GM12874 (cell line): ENCODE results near the gene RNGTT.

Experiments
- CTCF ChIP-seq: IDR thresholded peaks from 2 replicates; pipeline ENCODE4 v1.5.1; 2011; ENCODE audit warnings: low read depth, mild to moderate bottlenecking, control low read depth, low read length, moderate library complexity; ENCODE audit not compliant: insufficient read depth

Gene RNGTT

GRCh38 chr6:88683734-88684133, 279.7 kb downstream of the RNGTT start:
- TF ChIP-seq CTCF: no peak

- no peak for TF ChIP-seq CTCF
Measured at GRCh38 chr6:88680654-88681053, 282.8 kb downstream of the RNGTT start.

- no peak for TF ChIP-seq CTCF
Measured at GRCh38 chr6:88679841-88680240, 283.6 kb downstream of the RNGTT start.

- no peak for TF ChIP-seq CTCF
Measured at GRCh38 chr6:88677356-88677755, 286.1 kb downstream of the RNGTT start.

GRCh38 chr6:88671624-88672023, 291.8 kb downstream of the RNGTT start:
- TF ChIP-seq CTCF: no peak

- no peak for TF ChIP-seq CTCF
Measured at GRCh38 chr6:88670369-88670768, 293.0 kb downstream of the RNGTT start.

GRCh38 chr6:88669475-88669874, 293.9 kb downstream of the RNGTT start:
- TF ChIP-seq CTCF: no peak

- TF ChIP-seq CTCF: no peak
Measured at GRCh38 chr6:88666901-88667300, 296.5 kb downstream of the RNGTT start.
